NK-92 (cell line): Measurements from ENCODE around the gene NEK7.
"Not testable (repeated sequence)": the region's sequence is repeated elsewhere in the genome, so short reads cannot be mapped to it uniquely, and the experiment has no call there.

Source experiments
- DNase-seq: peaks from one replicate; lab custom pipeline; 2025; ENCODE audit not compliant: unreplicated experiment; lab: John Stamatoyannopoulos, UW

Gene NEK7

GRCh38 chr1:198156745-198157240 lies at the start of gene NEK7:
TSS of gene NEK7 (plus strand) at chr1:198156998. CDS start at chr1:198232581, 75,583 bp downstream.
- DNase-seq = no peak

GRCh38 chr1:198107091-198107501 lies 49.7 kb upstream of the NEK7 start:
- no peak for DNase-seq

GRCh38 chr1:198108636-198109370 lies 48.0 kb upstream of the NEK7 start:
- DNase-seq = no peak

GRCh38 chr1:198109371-198109715 lies 47.5 kb upstream of the NEK7 start:
- DNase-seq = no peak

GRCh38 chr1:198113342-198113750 lies 43.5 kb upstream of the NEK7 start:
- DNase-seq = no peak

- DNase-seq = no peak
Observed at GRCh38 chr1:198116069-198116468, 40.7 kb upstream of the NEK7 start.

- no peak for DNase-seq
Observed at GRCh38 chr1:198116469-198116868, 40.3 kb upstream of the NEK7 start.

- no peak for DNase-seq
Observed at GRCh38 chr1:198117267-198117666, 39.5 kb upstream of the NEK7 start.

GRCh38 chr1:198118134-198118533 lies 38.7 kb upstream of the NEK7 start:
- DNase-seq = no peak

- no peak for DNase-seq
Observed at GRCh38 chr1:198119906-198120305, 36.9 kb upstream of the NEK7 start.

- DNase-seq = no peak
Observed at GRCh38 chr1:198121056-198121826, 35.6 kb upstream of the NEK7 start.

- DNase-seq = no peak
Observed at GRCh38 chr1:198122693-198123092, 34.1 kb upstream of the NEK7 start.

- no peak for DNase-seq
Observed at GRCh38 chr1:198123133-198123532, 33.7 kb upstream of the NEK7 start.

- DNase-seq = no peak
Observed at GRCh38 chr1:198124673-198125072, 32.1 kb upstream of the NEK7 start.

GRCh38 chr1:198125995-198126735 lies 30.6 kb upstream of the NEK7 start:
- no peak for DNase-seq

GRCh38 chr1:198128533-198128932 lies 28.3 kb upstream of the NEK7 start:
- DNase-seq = no peak

- not testable (repeated sequence) for DNase-seq
Observed at GRCh38 chr1:198130053-198130452, 26.7 kb upstream of the NEK7 start.

GRCh38 chr1:198132060-198132781 lies 24.6 kb upstream of the NEK7 start:
- DNase-seq = no peak

GRCh38 chr1:198134252-198134651 lies 22.5 kb upstream of the NEK7 start:
- DNase-seq = no peak

- no peak for DNase-seq
Observed at GRCh38 chr1:198135366-198135765, 21.4 kb upstream of the NEK7 start.
